Brain microvascular endothelial cell (primary cell): Measurements from ENCODE around the gene LUC7L2.
"Not testable (repeated sequence)": the region's sequence is repeated elsewhere in the genome, so short reads cannot be mapped to it uniquely, and the experiment has no call there.

Source experiments
- DNase-seq: peaks from one replicate; pipeline ENCODE4 v3.0.0-alpha.2; 2020
- H3K27ac ChIP-seq: fragments of 250-450 bp; sonication (Bioruptor Pico); 2 replicates; pipeline ENCODE4 v1.5.1; 2020; ENCODE audit warnings: mild to moderate bottlenecking, moderate library complexity
- H3K27me3 ChIP-seq: fragments of 250-450 bp; sonication (Bioruptor Pico); replicated peaks from 2 replicates; pipeline ENCODE4 v1.5.1; 2020; ENCODE audit warnings: mild to moderate bottlenecking
- H3K36me3 ChIP-seq: fragments of 250-450 bp; sonication (Bioruptor Pico); replicated peaks from 2 replicates; pipeline ENCODE4 v1.5.1; 2020; ENCODE audit warnings: mild to moderate bottlenecking
- H3K4me3 ChIP-seq: 2 replicates; pipeline ENCODE4 v1.5.1; 2011; ENCODE audit warnings: low read depth, mild to moderate bottlenecking, control low read depth, low read length, moderate library complexity
- CTCF ChIP-seq: IDR thresholded peaks from 2 replicates; pipeline ENCODE4 v1.5.1; 2011; ENCODE audit warnings: low read depth, mild to moderate bottlenecking, moderate library complexity, low read length, control low read depth, inconsistent platforms; ENCODE audit errors: missing control alignments
- in situ Hi-C: cut with HindIII; loops from 2 replicates; pipeline ENCODE4 v1.10.0; 2017; ENCODE audit warnings: low sequenced_read_pairs, low pct_ligation_motif_present

LUC7L2 gene

GRCh38 chr7:139330333-139331030, 29.2 kb upstream of the LUC7L2 start:
- DNase-seq, result no peak
- TF ChIP-seq CTCF, result no peak
- Histone ChIP-seq H3K27ac (no peak overlapping the region), H3K36me3 (no peaks in the 10 kb centered on the region), H3K4me3 (no peak overlapping the region), H3K27me3 (no peaks in the 10 kb centered on the region)
- in situ Hi-C loops, result no loop called here

GRCh38 chr7:139332697-139333359, 26.9 kb upstream of the LUC7L2 start:
- Histone ChIP-seq H3K27me3 (no peaks in the 10 kb centered on the region), H3K36me3 (no peaks in the 10 kb centered on the region), H3K4me3 (no peak overlapping the region), H3K27ac (no peak overlapping the region)
- no peak for TF ChIP-seq CTCF
- in situ Hi-C loops, result no loop called here
- no peak for DNase-seq

DNA sequence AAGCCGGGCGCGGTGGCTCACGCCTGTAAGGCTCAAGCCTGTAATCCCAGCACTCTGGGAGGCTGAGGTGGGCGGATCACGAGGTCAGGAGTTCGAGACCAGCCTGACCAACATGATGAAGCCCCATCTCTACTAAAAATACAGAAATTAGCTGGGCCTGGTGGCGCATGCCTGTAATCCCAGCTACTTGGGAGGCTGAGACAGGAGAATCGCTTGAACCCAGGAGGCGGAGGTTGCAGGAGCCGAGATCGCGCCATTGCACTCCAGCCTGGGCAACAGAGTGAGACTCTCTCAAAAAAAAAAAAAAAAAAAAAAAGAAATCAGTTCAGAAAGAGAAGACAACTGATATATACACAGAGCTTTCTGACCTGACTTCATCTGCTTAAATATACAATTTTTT, 26.3 kb upstream of the LUC7L2 start:
- DNase-seq, H3K36me3 ChIP-seq, H3K27ac ChIP-seq, in situ Hi-C loops, H3K4me3 ChIP-seq, H3K27me3 ChIP-seq: not testable (repeated sequence)

DNA sequence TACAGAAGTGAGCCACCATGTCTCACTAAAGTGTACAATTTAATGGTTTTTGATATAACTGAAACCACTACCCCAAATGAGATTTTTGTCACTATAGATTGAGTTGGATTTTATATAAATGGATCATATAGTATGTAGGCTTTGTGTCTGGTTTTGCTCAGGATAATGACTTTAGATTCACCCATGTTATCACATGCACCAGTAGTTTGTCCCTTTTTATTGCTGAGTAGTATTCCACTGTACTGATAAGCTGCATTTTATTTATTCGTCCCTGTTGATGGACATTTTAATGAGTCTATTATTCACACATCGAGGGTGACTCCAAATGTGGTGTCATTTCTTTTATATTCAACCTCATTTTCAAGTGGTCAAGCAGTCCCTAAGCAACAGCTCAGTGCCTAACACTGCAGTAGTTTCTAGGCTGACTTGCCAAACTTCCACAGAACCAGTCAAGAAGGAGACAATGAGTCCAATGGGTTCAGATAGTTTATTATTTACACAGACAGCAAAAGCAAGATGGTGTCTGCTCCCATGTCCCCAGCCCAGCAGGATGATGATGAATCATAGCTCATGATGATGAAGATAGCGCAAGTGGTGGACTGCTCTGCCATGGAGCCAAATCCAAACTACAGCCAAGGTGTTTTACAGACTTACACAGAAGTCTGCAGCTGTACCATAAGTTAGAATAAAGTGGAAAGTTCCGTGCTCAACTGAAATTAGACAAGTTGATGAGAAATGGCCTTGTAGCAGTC, 25.1 kb upstream of the LUC7L2 start:
- H3K27me3 ChIP-seq, result no peaks in the 10 kb centered on the region
- H3K36me3 ChIP-seq, result no peaks in the 10 kb centered on the region
- no peak for DNase-seq
- H3K27ac ChIP-seq, result no peak overlapping the region
- no peak for TF ChIP-seq CTCF
- no peak overlapping the region for H3K4me3 ChIP-seq
- in situ Hi-C loops, result no loop called here

DNA sequence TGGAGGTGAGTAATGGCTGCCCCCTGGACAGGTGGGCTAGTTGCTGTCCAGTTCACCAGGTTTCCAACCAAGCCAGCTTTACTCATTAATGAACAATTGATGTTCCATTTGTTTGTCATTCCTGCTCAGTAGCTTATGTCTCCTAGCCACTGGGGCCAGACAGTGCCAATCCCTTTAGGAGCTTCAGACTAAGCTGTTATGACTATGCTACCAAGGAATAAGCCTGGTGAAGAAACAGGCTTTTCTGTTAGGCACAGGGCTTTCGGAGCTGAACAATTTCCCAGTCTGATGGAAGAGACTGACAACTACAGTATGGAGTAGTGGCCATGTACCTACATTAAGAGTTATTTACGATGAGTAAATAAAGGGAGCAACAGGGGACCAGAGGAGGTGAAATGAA, 20.7 kb upstream of the LUC7L2 start:
- no peak overlapping the region for H3K4me3 ChIP-seq
- in situ Hi-C loops, result no loop called here
- no peak for DNase-seq
- no peak overlapping the region for H3K27ac ChIP-seq
- TF ChIP-seq CTCF, result no peak
- H3K36me3 ChIP-seq, result no peaks in the 10 kb centered on the region
- no peaks in the 10 kb centered on the region for H3K27me3 ChIP-seq

DNA sequence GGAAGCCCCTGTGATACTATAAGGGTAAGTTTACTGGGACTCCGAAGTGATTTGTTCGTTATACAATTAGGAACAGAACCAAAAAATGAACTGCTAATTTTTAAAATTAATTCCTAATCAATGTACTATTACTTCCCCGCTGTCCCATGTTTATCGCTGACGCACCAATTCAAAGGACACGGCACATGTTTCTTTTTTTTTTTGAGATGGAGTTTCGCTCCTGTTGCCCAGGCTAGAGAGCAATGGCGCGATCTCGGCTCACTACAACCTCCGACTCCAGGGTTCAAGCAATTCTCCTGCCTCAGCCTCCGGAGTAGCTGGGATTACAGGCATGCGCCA, 20.0 kb upstream of the LUC7L2 start:
- TF ChIP-seq CTCF, result no peak
- Histone ChIP-seq H3K27me3 (no peaks in the 10 kb centered on the region), H3K27ac (peak overlapping the region; percentile 95), H3K4me3 (peak overlapping the region; percentile 94), H3K36me3 (no peaks in the 10 kb centered on the region)
- DNase-seq, result no peak
- in situ Hi-C loops, result no loop called here
